Neutrophil (primary cell): ENCODE results near the gene KRT8.
"Not testable (repeated sequence)": the region's sequence is repeated elsewhere in the genome, so short reads cannot be mapped to it uniquely, and the experiment has no call there.

Experiments
- H3K27ac ChIP-seq: fragments of 200-600 bp; sonication (generic); 2 replicates; pipeline ENCODE4 v1.5.1; 2016; ENCODE audit warnings: mild to moderate bottlenecking, moderate library complexity
- H3K27me3 ChIP-seq: fragments of 200-600 bp; sonication (generic); 2 replicates; pipeline ENCODE4 v1.6.0; 2016; ENCODE audit warnings: mild to moderate bottlenecking
- H3K36me3 ChIP-seq: fragments of 200-600 bp; sonication (generic); 2 replicates; pipeline ENCODE4 v1.5.1; 2017
- H3K4me1 ChIP-seq, 2 experiments: fragments of 200-600 bp in 1 of 2; sonication (generic) in 1 of 2; 1 replicate in 1 of 2; 2 replicates in 1 of 2; pipeline versions ENCODE4 v1.5.1 to v1.6.1; 2013 to 2016; ENCODE audit warnings: low read depth in 1 of 2, low read length in 1 of 2, mild to moderate bottlenecking in 1 of 2, moderate library complexity in 1 of 2; ENCODE audit not compliant: control insufficient read depth in 1 of 2, insufficient read depth in 1 of 2
- H3K4me3 ChIP-seq, 2 experiments: fragments of 200-600 bp in 1 of 2; sonication (generic) in 1 of 2; 1 replicate in 1 of 2; 2 replicates in 1 of 2; pipeline ENCODE4 v1.5.1; 2013 to 2016; ENCODE audit warnings: low read depth in 1 of 2, low read length in 1 of 2, mild to moderate bottlenecking in 1 of 2, moderate library complexity in 1 of 2
- H3K9me3 ChIP-seq: fragments of 200-600 bp; sonication (generic); 2 replicates; pipeline ENCODE4 v1.5.1; 2016
- CTCF ChIP-seq: fragments of 200-600 bp; sonication (generic); IDR thresholded peaks from 2 replicates; pipeline ENCODE4 v1.5.1; 2016; ENCODE audit warnings: antibody characterized with exemption

Gene KRT8

GRCh38 chr12:52904509-52905300 lies at the start of gene KRT8:
KRT8 (minus strand) TSS chr12:52905076; CDS start chr12:52904981, 95 bp downstream.
- H3K27me3 ChIP-seq, result peaks cover 17% of the 10 kb centered on the region
- H3K4me3 ChIP-seq, H3K36me3 ChIP-seq, H3K9me3 ChIP-seq, H3K27ac ChIP-seq, H3K4me1 ChIP-seq: not testable (repeated sequence)

DNA sequence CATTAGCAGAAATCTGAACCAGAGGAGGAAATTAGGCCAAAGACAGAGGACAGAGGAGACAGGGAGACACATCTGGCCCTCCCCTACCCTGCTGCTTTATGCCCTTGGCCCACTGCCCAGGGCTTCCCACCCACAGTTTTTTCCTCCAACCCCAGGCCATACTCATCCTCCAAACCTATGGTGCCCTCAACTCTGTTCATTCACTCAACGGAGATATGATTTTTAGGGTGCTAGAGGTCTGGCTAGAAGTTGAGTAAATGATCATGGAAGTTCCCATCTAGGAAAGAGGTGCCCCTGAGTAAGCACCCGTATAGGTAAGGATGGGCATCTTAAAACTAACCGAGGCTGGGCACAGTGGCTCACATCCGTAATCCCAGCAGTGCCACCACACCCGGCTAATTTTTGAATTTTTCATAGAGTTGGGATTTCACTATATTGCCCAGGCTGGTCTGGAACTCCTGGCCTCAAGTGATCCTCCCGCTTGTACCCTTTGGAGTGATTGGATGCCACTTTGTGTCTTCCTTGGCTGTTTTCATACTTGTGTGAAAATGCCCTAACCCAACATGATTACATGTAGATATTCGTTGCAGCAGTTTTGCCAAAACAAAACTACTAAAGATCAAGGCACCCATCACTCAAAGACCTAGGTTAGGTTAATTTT lies 48.4 kb upstream of the KRT8 start:
- Histone ChIP-seq H3K27ac (no peak overlapping the region), H3K36me3 (no peaks in the 10 kb centered on the region), H3K4me1 (peaks cover 0 to 2% of the 10 kb centered on the region in 2 experiments), H3K27me3 (peaks cover 28% of the 10 kb centered on the region), H3K9me3 (no peaks in the 10 kb centered on the region), H3K4me3 (no peak overlapping the region)
- no peak for TF ChIP-seq CTCF

- Histone ChIP-seq H3K4me1 (peaks cover 0 to 2% of the 10 kb centered on the region in 2 experiments), H3K4me3 (no peak overlapping the region), H3K27me3 (peaks cover 37% of the 10 kb centered on the region), H3K27ac (no peak overlapping the region), H3K36me3 (no peaks in the 10 kb centered on the region), H3K9me3 (no peaks in the 10 kb centered on the region)
- no peak for TF ChIP-seq CTCF
Observed at GRCh38 chr12:52952076-52952801, 47.4 kb upstream of the KRT8 start.

- TF ChIP-seq CTCF, result no peak
- no peaks in the 10 kb centered on the region for H3K36me3 ChIP-seq
- no peak overlapping the region for H3K4me3 ChIP-seq
- no peaks in the 10 kb centered on the region for H3K9me3 ChIP-seq
- H3K27me3 ChIP-seq, result peaks cover 43% of the 10 kb centered on the region
- H3K27ac ChIP-seq, result no peak overlapping the region
- H3K4me1 ChIP-seq, result peaks cover 0 to 2% of the 10 kb centered on the region in 2 experiments
Observed at GRCh38 chr12:52951640-52952039, 46.8 kb upstream of the KRT8 start.

- no peaks in the 10 kb centered on the region for H3K36me3 ChIP-seq
- no peaks in the 10 kb centered on the region for H3K9me3 ChIP-seq
- no peak for TF ChIP-seq CTCF
- no peak overlapping the region for H3K27ac ChIP-seq
- H3K4me3 ChIP-seq, result no peak overlapping the region
- H3K27me3 ChIP-seq, result peaks cover 49% of the 10 kb centered on the region
- peaks cover 0 to 2% of the 10 kb centered on the region in 2 experiments for H3K4me1 ChIP-seq
Observed at GRCh38 chr12:52951126-52951525, 46.2 kb upstream of the KRT8 start.
